Measurements from ENCODE around the gene RPS15.
A peak's percentile ranks its signal among the peaks of the same experiment; 100 is the strongest.

RPS15 gene

DNA sequence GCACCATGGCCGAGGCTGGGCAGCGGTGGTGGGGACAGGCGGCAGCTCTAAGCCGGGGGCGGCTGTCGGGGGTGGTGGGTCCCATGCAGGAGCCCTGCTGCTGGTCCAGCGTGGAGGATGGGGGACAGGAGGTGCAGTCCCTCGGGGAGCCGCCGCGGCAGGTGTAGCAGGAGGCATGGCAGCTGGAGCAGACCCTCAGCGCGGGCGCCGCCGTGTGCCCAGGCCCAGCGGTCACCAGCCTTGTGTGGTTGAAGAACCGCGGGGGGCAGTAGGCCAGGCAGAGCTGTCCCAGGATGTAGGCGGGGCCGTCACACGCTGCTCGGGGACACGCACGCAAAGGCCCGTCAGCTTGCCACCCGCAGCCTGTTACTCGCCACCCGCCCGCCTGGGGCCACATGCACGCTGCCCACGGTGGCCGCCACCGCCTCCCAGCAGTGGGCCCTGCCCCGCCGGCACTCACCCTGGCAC lies 43.7 kb downstream of the RPS15 start:
- peaks cover 4% of the 10 kb centered on the region for H3K36me3 ChIP-seq (ENCODE audit: insufficient read depth, low read length)
- no peak overlapping the region for H3K4me3 ChIP-seq (ENCODE audit: low read length)
- H3K9me3 ChIP-seq (replicated peaks; ENCODE audit: low read length): no peaks in the 10 kb centered on the region
- no peak overlapping the region for H3K4me2 ChIP-seq (ENCODE audit: low read length)
- no peaks in the 10 kb centered on the region for H3K4me1 ChIP-seq (ENCODE audit: control insufficient read depth, insufficient read depth, low read length)
- no peak overlapping the region for H3K9ac ChIP-seq (ENCODE audit: low read depth, low read length)
- H3K27me3 ChIP-seq (ENCODE audit: control insufficient read depth, insufficient read depth, low read length): no peaks in the 10 kb centered on the region

DNA sequence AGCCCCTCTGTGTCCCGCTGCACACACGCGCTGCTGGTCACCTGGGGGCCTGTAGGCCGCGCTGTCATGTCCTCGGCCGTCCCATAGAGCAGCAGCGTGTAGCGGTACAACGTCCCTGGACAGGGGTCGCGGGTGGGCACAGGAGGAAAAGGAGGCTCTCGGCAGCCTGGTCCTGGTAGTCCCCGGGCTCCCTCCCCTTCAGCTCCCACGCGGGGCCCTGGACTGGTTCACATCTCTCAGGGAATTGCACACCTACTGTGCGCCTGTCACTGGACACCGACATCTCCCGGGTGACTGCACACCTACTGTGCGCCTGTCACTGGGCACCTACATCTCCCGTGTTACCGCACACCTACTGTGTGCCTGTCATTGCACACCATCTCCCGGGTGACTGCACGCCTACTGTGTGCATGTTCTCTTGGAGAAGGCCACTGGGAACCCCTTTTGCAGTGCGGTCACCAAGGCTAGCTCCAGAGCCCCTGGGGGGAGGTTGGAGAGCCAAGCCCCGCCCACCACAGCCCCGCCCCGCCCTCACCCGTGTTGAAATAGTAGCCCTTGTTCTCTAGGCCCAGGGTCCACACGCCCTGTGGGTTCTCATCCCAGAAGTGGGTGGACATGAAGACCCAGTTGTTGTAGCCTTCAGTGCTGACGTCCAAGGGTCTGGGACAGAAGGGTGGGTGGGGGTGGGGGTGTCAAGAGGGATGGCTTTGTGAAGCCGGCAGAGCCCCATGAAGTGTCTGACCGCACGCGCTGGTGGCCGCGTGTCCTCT lies 44.4 kb downstream of the RPS15 start:
- Histone ChIP-seq H3K9me3 (replicated peaks; ENCODE audit: low read length) (no peaks in the 10 kb centered on the region), H3K27me3 (ENCODE audit: control insufficient read depth, insufficient read depth, low read length) (no peaks in the 10 kb centered on the region), H3K4me3 (ENCODE audit: low read length) (no peak overlapping the region), H3K36me3 (ENCODE audit: insufficient read depth, low read length) (no peaks in the 10 kb centered on the region), H3K9ac (ENCODE audit: low read depth, low read length) (no peak overlapping the region), H3K4me2 (ENCODE audit: low read length) (no peak overlapping the region), H3K4me1 (ENCODE audit: control insufficient read depth, insufficient read depth, low read length) (no peaks in the 10 kb centered on the region)

- Histone ChIP-seq H3K4me3 (ENCODE audit: low read length) (no peak overlapping the region), H3K36me3 (ENCODE audit: insufficient read depth, low read length) (no peaks in the 10 kb centered on the region), H3K4me1 (ENCODE audit: control insufficient read depth, insufficient read depth, low read length) (no peaks in the 10 kb centered on the region), H3K4me2 (ENCODE audit: low read length) (no peak overlapping the region), H3K9ac (ENCODE audit: low read depth, low read length) (no peak overlapping the region), H3K27me3 (ENCODE audit: control insufficient read depth, insufficient read depth, low read length) (no peaks in the 10 kb centered on the region), H3K9me3 (replicated peaks; ENCODE audit: low read length) (no peaks in the 10 kb centered on the region)
These were observed 45.2 kb downstream of the RPS15 start for GRCh38 chr19:1483131-1483978.

DNA sequence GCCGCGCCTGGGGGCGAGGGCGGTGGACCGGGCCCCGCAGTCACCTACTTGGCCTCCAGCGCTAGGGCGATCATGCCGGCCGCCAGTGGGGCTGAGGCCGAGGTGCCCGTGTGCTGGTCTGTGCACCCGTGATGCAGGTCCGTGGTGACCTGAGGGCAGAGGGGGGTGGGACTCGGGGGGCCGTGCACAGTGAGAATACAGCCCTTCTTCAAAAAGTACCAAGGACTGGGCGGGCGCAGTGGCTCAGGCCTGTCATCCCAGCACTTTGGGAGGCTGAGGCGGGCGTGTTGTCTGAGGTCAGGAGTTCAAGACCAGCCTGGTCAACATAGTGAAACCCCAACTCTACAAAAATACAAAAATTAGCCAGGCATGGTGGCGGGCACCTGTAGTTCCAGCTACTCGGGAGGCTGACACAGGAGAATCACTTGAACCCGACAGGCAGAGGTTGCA lies 45.8 kb downstream of the RPS15 start:
- Histone ChIP-seq H3K4me1 (ENCODE audit: control insufficient read depth, insufficient read depth, low read length) (no peaks in the 10 kb centered on the region), H3K36me3 (ENCODE audit: insufficient read depth, low read length) (no peaks in the 10 kb centered on the region), H3K4me3 (ENCODE audit: low read length) (no peak overlapping the region), H3K9me3 (replicated peaks; ENCODE audit: low read length) (no peaks in the 10 kb centered on the region), H3K4me2 (ENCODE audit: low read length) (no peak overlapping the region), H3K27me3 (ENCODE audit: control insufficient read depth, insufficient read depth, low read length) (no peaks in the 10 kb centered on the region), H3K9ac (ENCODE audit: low read depth, low read length) (no peak overlapping the region)

- Histone ChIP-seq H3K4me2 (ENCODE audit: low read length) (no peak overlapping the region), H3K4me1 (ENCODE audit: control insufficient read depth, insufficient read depth, low read length) (peaks cover 15% of the 10 kb centered on the region), H3K36me3 (ENCODE audit: insufficient read depth, low read length) (no peaks in the 10 kb centered on the region), H3K9ac (ENCODE audit: low read depth, low read length) (no peak overlapping the region), H3K4me3 (ENCODE audit: low read length) (no peak overlapping the region), H3K27me3 (ENCODE audit: control insufficient read depth, insufficient read depth, low read length) (peaks cover 8% of the 10 kb centered on the region), H3K9me3 (replicated peaks; ENCODE audit: low read length) (no peaks in the 10 kb centered on the region)
These were observed 48.8 kb downstream of the RPS15 start for GRCh38 chr19:1486720-1487575.

- H3K4me1 ChIP-seq (ENCODE audit: control insufficient read depth, insufficient read depth, low read length): peaks cover 15% of the 10 kb centered on the region
- H3K9ac ChIP-seq (ENCODE audit: low read depth, low read length): no peak overlapping the region
- H3K27me3 ChIP-seq (ENCODE audit: control insufficient read depth, insufficient read depth, low read length): peaks cover 8% of the 10 kb centered on the region
- H3K9me3 ChIP-seq (replicated peaks; ENCODE audit: low read length): no peaks in the 10 kb centered on the region
- H3K36me3 ChIP-seq (ENCODE audit: insufficient read depth, low read length): no peaks in the 10 kb centered on the region
- H3K4me3 ChIP-seq (ENCODE audit: low read length): no peak overlapping the region
- H3K4me2 ChIP-seq (ENCODE audit: low read length): no peak overlapping the region
These were observed 49.5 kb downstream of the RPS15 start for GRCh38 chr19:1487576-1488281.

- H3K4me1 ChIP-seq (ENCODE audit: control insufficient read depth, insufficient read depth, low read length): peaks cover 15% of the 10 kb centered on the region
- peaks cover 8% of the 10 kb centered on the region for H3K27me3 ChIP-seq (ENCODE audit: control insufficient read depth, insufficient read depth, low read length)
- H3K9me3 ChIP-seq (replicated peaks; ENCODE audit: low read length): no peaks in the 10 kb centered on the region
- H3K36me3 ChIP-seq (ENCODE audit: insufficient read depth, low read length): no peaks in the 10 kb centered on the region
- no peak overlapping the region for H3K4me2 ChIP-seq (ENCODE audit: low read length)
- no peak overlapping the region for H3K4me3 ChIP-seq (ENCODE audit: low read length)
- no peak overlapping the region for H3K9ac ChIP-seq (ENCODE audit: low read depth, low read length)
These were observed 50.0 kb downstream of the RPS15 start for GRCh38 chr19:1488282-1488601.

GRCh38 chr19:1489463-1490310 lies 51.5 kb downstream of the RPS15 start:
- Histone ChIP-seq H3K9ac (ENCODE audit: low read depth, low read length) (peak overlapping the region; percentile 65), H3K9me3 (replicated peaks; ENCODE audit: low read length) (no peaks in the 10 kb centered on the region), H3K27me3 (ENCODE audit: control insufficient read depth, insufficient read depth, low read length) (peaks cover 15% of the 10 kb centered on the region), H3K4me1 (ENCODE audit: control insufficient read depth, insufficient read depth, low read length) (peaks cover 15% of the 10 kb centered on the region), H3K4me2 (ENCODE audit: low read length) (peak overlapping the region; percentile 100), H3K36me3 (ENCODE audit: insufficient read depth, low read length) (no peaks in the 10 kb centered on the region), H3K4me3 (ENCODE audit: low read length) (peak overlapping the region; percentile 94)

All from skeletal muscle satellite cell (primary cell).